Astrocyte (in vitro differentiated cells and primary cell): ENCODE measurements around the gene FAM120B. TPM values are rescaled to one million over a fixed set of nuclear protein-coding genes. Genes with fewer than 3 reads are reported as not detected.

ENCODE experiments used
- DNase-seq: peaks from one replicate; pipeline ENCODE4 v3.0.0-alpha.2; 2010; ENCODE audit warnings: low read depth
- FAIRE-seq: peaks from 2 replicates; lab custom pipeline; 2011; peaks lifted over from hg19 to GRCh38; lab: Jason Lieb, UNC
- H2AFZ ChIP-seq: 2 replicates; pipeline ENCODE4 v1.6.0; 2012; ENCODE audit warnings: low read depth, low read length, inconsistent platforms
- H3K27ac ChIP-seq: 2 replicates; pipeline ENCODE4 v1.5.1; 2011; ENCODE audit warnings: low read depth, low read length, inconsistent platforms
- H3K27me3 ChIP-seq: 2 replicates; pipeline ENCODE4 v1.6.0; 2011; ENCODE audit warnings: low read length, inconsistent platforms; ENCODE audit not compliant: insufficient read depth
- H3K36me3 ChIP-seq: 2 replicates; pipeline ENCODE4 v1.5.1; 2011; ENCODE audit warnings: low read length, inconsistent platforms; ENCODE audit not compliant: insufficient read depth
- H3K4me1 ChIP-seq: 2 replicates; pipeline ENCODE4 v1.5.1; 2011; ENCODE audit warnings: low read length, inconsistent platforms; ENCODE audit not compliant: insufficient read depth
- H3K4me2 ChIP-seq: 2 replicates; pipeline ENCODE4 v1.6.0; 2012; ENCODE audit warnings: low read length, inconsistent platforms
- H3K4me3 ChIP-seq: 2 replicates; pipeline ENCODE4 v1.5.1; 2011; ENCODE audit warnings: low read depth, mild to moderate bottlenecking, low read length, inconsistent platforms; ENCODE audit not compliant: insufficient read depth
- H3K79me2 ChIP-seq: 2 replicates; pipeline ENCODE4 v1.6.0; 2012; ENCODE audit warnings: mild to moderate bottlenecking, low read length, inconsistent platforms; ENCODE audit not compliant: insufficient read depth
- H3K9ac ChIP-seq: 2 replicates; pipeline ENCODE4 v1.6.0; 2012; ENCODE audit warnings: mild to moderate bottlenecking, low read length, inconsistent platforms
- H3K9me3 ChIP-seq: 2 replicates; pipeline ENCODE4 v1.5.1; 2012; ENCODE audit warnings: low read depth, mild to moderate bottlenecking, low read length, inconsistent platforms; ENCODE audit not compliant: insufficient read depth
- H4K20me1 ChIP-seq: 2 replicates; pipeline ENCODE4 v1.6.0; 2012; ENCODE audit warnings: low read length, inconsistent platforms; ENCODE audit not compliant: insufficient read depth
- H3K27ac Mint-ChIP-seq: one replicate; pipeline ENCODE4 v1.8.0; 2021; ENCODE audit warnings: mild to moderate bottlenecking, mixed read lengths; ENCODE audit not compliant: unreplicated experiment
- H3K27me3 Mint-ChIP-seq: one replicate; pipeline ENCODE4 v1.8.0; 2021; ENCODE audit warnings: low read depth, mixed read lengths; ENCODE audit not compliant: unreplicated experiment
- H3K36me3 Mint-ChIP-seq: one replicate; pipeline ENCODE4 v1.8.0; 2021; ENCODE audit warnings: low read depth, mixed read lengths; ENCODE audit not compliant: unreplicated experiment
- H3K4me1 Mint-ChIP-seq: one replicate; pipeline ENCODE4 v1.8.0; 2021; ENCODE audit warnings: low read depth, mixed read lengths; ENCODE audit not compliant: unreplicated experiment
- H3K4me3 Mint-ChIP-seq: one replicate; pipeline ENCODE4 v1.8.0; 2021; ENCODE audit warnings: mild to moderate bottlenecking, moderate library complexity, mixed read lengths; ENCODE audit not compliant: unreplicated experiment
- H3K9me3 Mint-ChIP-seq: one replicate; pipeline ENCODE4 v1.8.0; 2021; ENCODE audit warnings: mild to moderate bottlenecking, mixed read lengths; ENCODE audit not compliant: unreplicated experiment
- CTCF ChIP-seq: IDR thresholded peaks from 2 replicates; pipeline ENCODE4 v1.5.1; 2011; ENCODE audit warnings: low read depth, mild to moderate bottlenecking, inconsistent platforms, low read length, moderate library complexity; ENCODE audit not compliant: insufficient read depth
- EZH2 ChIP-seq: IDR thresholded peaks from 2 replicates; pipeline ENCODE4 v1.6.1; 2012; ENCODE audit warnings: mild to moderate bottlenecking, low read length, inconsistent platforms; ENCODE audit not compliant: insufficient read depth
- total RNA-seq: library from RNA; stranded (reverse); gene quantifications from 2 replicates; pipeline ENCODE4 v1.2.1, GENCODE V29; 2021

Gene FAM120B
- total RNA-seq, 1 donor from 2014 or later: 29.8 TPM

- Histone ChIP-seq H3K4me1 (peaks cover 25% of the 10 kb centered on the region), H4K20me1 (no peaks in the 10 kb centered on the region), H3K9ac (no peak overlapping the region), H3K27ac (no peak overlapping the region), H3K79me2 (no peaks in the 10 kb centered on the region), H3K4me2 (no peak overlapping the region), H3K27me3 (no peaks in the 10 kb centered on the region), H3K9me3 (no peaks in the 10 kb centered on the region), H2AFZ (no peak overlapping the region), H3K36me3 (no peaks in the 10 kb centered on the region), H3K4me3 (no peak overlapping the region)
- Mint-ChIP-seq H3K27me3 (peaks cover 20% of the 10 kb centered on the region), H3K4me3 (no peak overlapping the region), H3K4me1 (peaks cover 21% of the 10 kb centered on the region), H3K36me3 (no peaks in the 10 kb centered on the region), H3K27ac (no peak overlapping the region), H3K9me3 (peaks cover 8% of the 10 kb centered on the region)
- TF ChIP-seq EZH2: no peak
- no peak for TF ChIP-seq CTCF
- FAIRE-seq: no peak
- peak; percentile 61 for DNase-seq
Measured at GRCh38 chr6:170441316-170441715, 134.8 kb downstream of the FAM120B start.

GRCh38 chr6:170442596-170442995, 136.0 kb downstream of the FAM120B start:
- H3K36me3 Mint-ChIP-seq: no peaks in the 10 kb centered on the region
- Histone ChIP-seq H3K27me3 (no peaks in the 10 kb centered on the region), H3K79me2 (no peaks in the 10 kb centered on the region), H3K4me2 (no peak overlapping the region), H4K20me1 (no peaks in the 10 kb centered on the region), H3K36me3 (no peaks in the 10 kb centered on the region), H3K4me3 (no peak overlapping the region), H3K4me1 (peaks cover 20% of the 10 kb centered on the region), H3K9ac (no peak overlapping the region), H3K9me3 (no peaks in the 10 kb centered on the region), H2AFZ (no peak overlapping the region), H3K27ac (no peak overlapping the region)
- FAIRE-seq (no peak), DNase-seq (no peak)
- no peak overlapping the region for H3K4me3 Mint-ChIP-seq
- TF ChIP-seq EZH2 (no peak), CTCF (no peak)
- H3K9me3 Mint-ChIP-seq: peaks cover 8% of the 10 kb centered on the region
- H3K27me3 Mint-ChIP-seq: peaks cover 23% of the 10 kb centered on the region
- no peak overlapping the region for H3K27ac Mint-ChIP-seq
- peaks cover 18% of the 10 kb centered on the region for H3K4me1 Mint-ChIP-seq

- no peaks in the 10 kb centered on the region for H3K27me3 ChIP-seq
- DNase-seq: no peak
- H3K9me3 ChIP-seq: no peaks in the 10 kb centered on the region
- peaks cover 13% of the 10 kb centered on the region for H3K4me1 Mint-ChIP-seq
- no peak for TF ChIP-seq EZH2
- H3K4me3 Mint-ChIP-seq: no peak overlapping the region
- no peaks in the 10 kb centered on the region for H3K36me3 Mint-ChIP-seq
- no peaks in the 10 kb centered on the region for H3K36me3 ChIP-seq
- peaks cover 27% of the 10 kb centered on the region for H3K27me3 Mint-ChIP-seq
- no peak overlapping the region for H3K27ac ChIP-seq
- peaks cover 14% of the 10 kb centered on the region for H3K4me1 ChIP-seq
- H2AFZ ChIP-seq: no peak overlapping the region
- FAIRE-seq: no peak
- no peak overlapping the region for H3K27ac Mint-ChIP-seq
- H3K4me3 ChIP-seq: no peak overlapping the region
- no peaks in the 10 kb centered on the region for H3K79me2 ChIP-seq
- no peak overlapping the region for H3K9ac ChIP-seq
- no peaks in the 10 kb centered on the region for H4K20me1 ChIP-seq
- peaks cover 8% of the 10 kb centered on the region for H3K9me3 Mint-ChIP-seq
- H3K4me2 ChIP-seq: no peak overlapping the region
Measured at GRCh38 chr6:170443151-170443662, 136.6 kb downstream of the FAM120B start.
